Ovary (tissue), 3 donors: ENCODE results near the gene FGF12.

Source experiments
- EP300 ChIP-seq: sonication (generic); formaldehyde crosslinking; IDR thresholded peaks from one replicate; pipeline ENCODE4 v1.6.1; 2017; ENCODE audit warnings: antibody characterized with exemption
- POLR2A ChIP-seq: fragments of 450-650 bp; IDR thresholded peaks from one replicate; pipeline ENCODE4 v1.6.1; 2017; ENCODE audit warnings: antibody characterized with exemption, mild to moderate bottlenecking, moderate library complexity
- TF ChIP-seq, protein P1 (sequence below), 3 donors: fragments of 450-650 bp in 2 of 3; fragments of 200-600 bp in 1 of 3; IDR thresholded peaks; one replicate each; pipeline versions ENCODE4 v1.5.1 to v1.8.0; 2016 to 2022; ENCODE audit warnings: antibody characterized with exemption in 3 of 3, mild to moderate bottlenecking in 1 of 3
- donor health status: DM: no; HTN: no; CAD: no.

- TF ChIP-seq, protein P1, sequence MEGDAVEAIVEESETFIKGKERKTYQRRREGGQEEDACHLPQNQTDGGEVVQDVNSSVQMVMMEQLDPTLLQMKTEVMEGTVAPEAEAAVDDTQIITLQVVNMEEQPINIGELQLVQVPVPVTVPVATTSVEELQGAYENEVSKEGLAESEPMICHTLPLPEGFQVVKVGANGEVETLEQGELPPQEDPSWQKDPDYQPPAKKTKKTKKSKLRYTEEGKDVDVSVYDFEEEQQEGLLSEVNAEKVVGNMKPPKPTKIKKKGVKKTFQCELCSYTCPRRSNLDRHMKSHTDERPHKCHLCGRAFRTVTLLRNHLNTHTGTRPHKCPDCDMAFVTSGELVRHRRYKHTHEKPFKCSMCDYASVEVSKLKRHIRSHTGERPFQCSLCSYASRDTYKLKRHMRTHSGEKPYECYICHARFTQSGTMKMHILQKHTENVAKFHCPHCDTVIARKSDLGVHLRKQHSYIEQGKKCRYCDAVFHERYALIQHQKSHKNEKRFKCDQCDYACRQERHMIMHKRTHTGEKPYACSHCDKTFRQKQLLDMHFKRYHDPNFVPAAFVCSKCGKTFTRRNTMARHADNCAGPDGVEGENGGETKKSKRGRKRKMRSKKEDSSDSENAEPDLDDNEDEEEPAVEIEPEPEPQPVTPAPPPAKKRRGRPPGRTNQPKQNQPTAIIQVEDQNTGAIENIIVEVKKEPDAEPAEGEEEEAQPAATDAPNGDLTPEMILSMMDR (IDR thresholded peaks at IDR 0.05), result no peak
- TF ChIP-seq POLR2A (no peak), EP300 (no peak)
These were observed 212.3 kb downstream of the FGF12 start for GRCh38 chr3:192514754-192515663.
